Middle frontal gyrus (tissue), 1 donor: ENCODE results near the gene DMRTA1.
"Not testable (repeated sequence)": the region's sequence is repeated elsewhere in the genome, so short reads cannot be mapped to it uniquely, and the experiment has no call there.

ENCODE experiments used
- DNase-seq: peaks from one replicate; pipeline ENCODE4 v3.0.0-alpha.2; 2015; ENCODE audit warnings: low spot score; ENCODE audit errors: extremely low spot score

DMRTA1 gene

GRCh38 chr9:22446589-22446949 lies at the start of gene DMRTA1:
DMRTA1 (plus strand) TSS chr9:22446824; CDS start chr9:22447066, 242 bp downstream.
- DNase-seq: no peak

GRCh38 chr9:22401671-22402070 lies 45.0 kb upstream of the DMRTA1 start:
- DNase-seq: no peak

- DNase-seq: no peak
Measured at GRCh38 chr9:22405869-22406659, 40.6 kb upstream of the DMRTA1 start.

- no peak for DNase-seq
Measured at GRCh38 chr9:22413884-22414283, 32.7 kb upstream of the DMRTA1 start.

- no peak for DNase-seq
Measured at GRCh38 chr9:22415941-22416691, 30.5 kb upstream of the DMRTA1 start.

GRCh38 chr9:22416692-22417060 lies 29.9 kb upstream of the DMRTA1 start:
- no peak for DNase-seq

- DNase-seq: no peak
Measured at GRCh38 chr9:22423566-22423965, 23.1 kb upstream of the DMRTA1 start.

- DNase-seq: no peak
Measured at GRCh38 chr9:22424616-22425015, 22.0 kb upstream of the DMRTA1 start.

GRCh38 chr9:22425551-22425950 lies 21.1 kb upstream of the DMRTA1 start:
- DNase-seq: no peak

- DNase-seq: no peak
Measured at GRCh38 chr9:22427226-22427880, 19.3 kb upstream of the DMRTA1 start.

- DNase-seq: no peak
Measured at GRCh38 chr9:22433691-22434090, 12.9 kb upstream of the DMRTA1 start.

- not testable (repeated sequence) for DNase-seq
Measured at GRCh38 chr9:22435252-22435651, 11.4 kb upstream of the DMRTA1 start.

GRCh38 chr9:22437461-22438067 lies 9.1 kb upstream of the DMRTA1 start:
- not testable (repeated sequence) for DNase-seq

GRCh38 chr9:22440841-22441240 lies 5.8 kb upstream of the DMRTA1 start:
- no peak for DNase-seq

- no peak for DNase-seq
Measured at GRCh38 chr9:22446950-22447617, 460 bp downstream of the DMRTA1 start.

- DNase-seq: no peak
Measured at GRCh38 chr9:22447618-22448305, 1.1 kb downstream of the DMRTA1 start.

- no peak for DNase-seq
Measured at GRCh38 chr9:22449719-22450118, 3.1 kb downstream of the DMRTA1 start.

GRCh38 chr9:22452415-22453010 lies 5.9 kb downstream of the DMRTA1 start:
- no peak for DNase-seq

GRCh38 chr9:22454016-22454415 lies 7.4 kb downstream of the DMRTA1 start:
- no peak for DNase-seq

GRCh38 chr9:22455181-22455580 lies 8.6 kb downstream of the DMRTA1 start:
- no peak for DNase-seq
